GM20000 (cell line): Measurements from ENCODE around the gene EPHB3.

Experiments
- DNase-seq: peaks from one replicate; pipeline ENCODE4 v3.0.0; 2012; ENCODE audit warnings: low spot score
- CTCF ChIP-seq: IDR thresholded peaks from 2 replicates; pipeline ENCODE4 v1.5.1; 2012; ENCODE audit warnings: mild to moderate bottlenecking, control low read depth; ENCODE audit errors: extremely low read depth, missing control alignments

The EPHB3 gene

GRCh38 chr3:184578218-184578617, 16.6 kb downstream of the EPHB3 start:
- no peak for DNase-seq
- no peak for TF ChIP-seq CTCF

- no peak for DNase-seq
- TF ChIP-seq CTCF: no peak
Observed at GRCh38 chr3:184578822-184579221, 17.2 kb downstream of the EPHB3 start.

- TF ChIP-seq CTCF: no peak
- DNase-seq: no peak
Observed at GRCh38 chr3:184579513-184579912, 17.9 kb downstream of the EPHB3 start.

GRCh38 chr3:184580376-184580775, 18.8 kb downstream of the EPHB3 start:
- TF ChIP-seq CTCF: no peak
- DNase-seq: no peak

GRCh38 chr3:184581331-184581855, 19.8 kb downstream of the EPHB3 start:
- no peak for TF ChIP-seq CTCF
- no peak for DNase-seq

- no peak for TF ChIP-seq CTCF
- no peak for DNase-seq
Observed at GRCh38 chr3:184582646-184583577, 21.3 kb downstream of the EPHB3 start.
